T-cell (primary cell): ENCODE data around the gene CHD5. TPM values are rescaled to one million over a fixed set of nuclear protein-coding genes. Genes with fewer than 3 reads are reported as not detected.
A peak's percentile ranks its signal among the peaks of the same experiment; 100 is the strongest.

Experiments
- ATAC-seq, 4 experiments: fragments of 200-7000 bp in 3 of 4; fragments of 150-1000 bp in 1 of 4; cut with Tn5 transposase; replicated peaks in 1 of 4; 1 replicate in 3 of 4; 2 replicates in 1 of 4; pipeline ENCODE4 v1.10.0; 2021; ENCODE audit warnings: moderate library complexity in 3 of 4, mild to moderate bottlenecking in 2 of 4, moderate number of reproducible peaks in 1 of 4
- CTCF ChIA-PET, 2 donors: fragments of 300-600 bp; sonication (Branson Sonifier 250); formaldehyde crosslinking; loops; one replicate each; lab custom pipeline; 2022; ENCODE audit warnings: antibody characterized with exemption in 2 of 2; lab: Charles Lee
- POLR2A ChIA-PET, 2 donors: fragments of 300-600 bp; sonication (Branson Sonifier 250); formaldehyde crosslinking; loops; one replicate each; lab custom pipeline; 2022; ENCODE audit warnings: antibody characterized with exemption in 2 of 2; lab: Charles Lee
- DNase-seq, 35 experiments: peaks; one replicate each; pipeline versions ENCODE4 v3.0.0 to v3.0.0-alpha.2; 2013 to 2023
- H3K27ac ChIP-seq: one replicate; pipeline ENCODE4 v1.5.1; 2013; ENCODE audit warnings: low read length
- H3K27me3 ChIP-seq, 2 experiments: replicated peaks in 1 of 2; 1 replicate in 1 of 2; 2 replicates in 1 of 2; pipeline versions ENCODE4 v1.6.1 to v1.7.0; 2013; ENCODE audit warnings: low read length in 1 of 2, mixed read lengths in 1 of 2; ENCODE audit not compliant: control insufficient read depth in 2 of 2, insufficient read depth in 2 of 2; ENCODE audit errors: extremely low read depth in 1 of 2
- H3K36me3 ChIP-seq, 2 donors: 1 replicate in 1 of 2; 2 replicates in 1 of 2; pipeline versions ENCODE4 v1.6.1 to v1.7.0; 2013; ENCODE audit warnings: low read length in 1 of 2; ENCODE audit not compliant: control insufficient read depth in 2 of 2, insufficient read depth in 1 of 2; ENCODE audit errors: extremely low read depth in 1 of 2
- H3K4me1 ChIP-seq, 2 experiments: 1 replicate in 1 of 2; 2 replicates in 1 of 2; pipeline versions ENCODE4 v1.6.1 to v1.7.0; 2013; ENCODE audit warnings: low read length in 2 of 2, mixed read lengths in 1 of 2; ENCODE audit not compliant: insufficient read depth in 2 of 2, control insufficient read depth in 1 of 2; ENCODE audit errors: extremely low read depth in 1 of 2
- H3K4me3 ChIP-seq, 2 donors: 1 replicate in 1 of 2; 2 replicates in 1 of 2; pipeline versions ENCODE4 v1.5.1 to v1.7.0; 2013; ENCODE audit warnings: mild to moderate bottlenecking in 2 of 2, low read length in 1 of 2, moderate library complexity in 1 of 2; ENCODE audit not compliant: control insufficient read depth in 1 of 2; ENCODE audit errors: extremely low read depth in 1 of 2
- H3K9me3 ChIP-seq: 2 replicates; pipeline ENCODE4 v1.7.0; 2013
- H3K27ac Mint-ChIP-seq, 2 donors: one replicate each; pipeline ENCODE4 v1.8.0; 2020 to 2021; ENCODE audit warnings: mild to moderate bottlenecking in 2 of 2, mixed read lengths in 2 of 2
- H3K27me3 Mint-ChIP-seq, 2 donors: one replicate each; pipeline ENCODE4 v1.8.0; 2021 to 2022; ENCODE audit warnings: mixed read lengths in 2 of 2
- H3K36me3 Mint-ChIP-seq: one replicate; pipeline ENCODE4 v1.8.0; 2021; ENCODE audit warnings: mixed read lengths
- H3K4me1 Mint-ChIP-seq, 3 donors: one replicate each; pipeline ENCODE4 v1.8.0; 2020 to 2022; ENCODE audit warnings: mixed read lengths in 3 of 3, mild to moderate bottlenecking in 1 of 3
- H3K4me3 Mint-ChIP-seq, 3 donors: one replicate each; pipeline ENCODE4 v1.8.0; 2020 to 2022; ENCODE audit warnings: mild to moderate bottlenecking in 3 of 3, mixed read lengths in 3 of 3, moderate library complexity in 3 of 3
- H3K9me3 Mint-ChIP-seq, 3 donors: one replicate each; pipeline ENCODE4 v1.8.0; 2020 to 2022; ENCODE audit warnings: mixed read lengths in 3 of 3
- WGBS: methylation state at CpG from one replicate; pipeline ENCODE4 v1.1.5; 2013; ENCODE audit warnings: missing lambda C conversion rate; ENCODE audit not compliant: insufficient coverage; 5-methylcytosine and 5-hydroxymethylcytosine counted together
- total RNA-seq, 35 experiments: library from RNA in 6 of 35; stranded (reverse) in 6 of 35; fragments of 120-200 nt in 1 of 35; gene quantifications; one replicate each; pipeline versions ENCODE4 v1.2.1 to v1.2.4 and lab custom pipeline; 2013 to 2026

Gene CHD5
- total RNA-seq, 5 donors from 2014 or later (not counting 1 experiment from before 2014, with no cell fraction given), result 0.05 to 0.23 (median 0.16) TPM

GRCh38 chr1:6099787-6100765, 80.0 kb downstream of the CHD5 start:
- POLR2A ChIA-PET, result no interaction called here
- Mint-ChIP-seq H3K27me3 (no peaks in the 10 kb centered on the region), H3K9me3 (no peaks in the 10 kb centered on the region), H3K36me3 (peaks cover 13% of the 10 kb centered on the region), H3K4me3 (no peak overlapping the region), H3K4me1 (peaks cover 0 to 3% (median 0%) of the 10 kb centered on the region in 3 donors), H3K27ac (no peak overlapping the region)
- DNase-seq (peak in 3 of 35 experiments; percentile 10 to 25 (median 25)), ATAC-seq (peak; percentile 17 to 42 (median 20))
- Histone ChIP-seq H3K27ac (no peak overlapping the region), H3K4me1 (peaks cover 0 to 6% of the 10 kb centered on the region in 2 experiments), H3K9me3 (no peaks in the 10 kb centered on the region), H3K27me3 (peaks cover 0 to 26% of the 10 kb centered on the region in 2 experiments), H3K36me3 (peaks cover 7 to 32% of the 10 kb centered on the region in 2 donors), H3K4me3 (no peak overlapping the region)
- 75% methylated on average over 13 of the region's 27 CpGs for WGBS
- CTCF ChIA-PET, result no interaction called here

- Histone ChIP-seq H3K27me3 (peaks cover 0 to 21% of the 10 kb centered on the region in 2 experiments), H3K9me3 (no peaks in the 10 kb centered on the region), H3K36me3 (peaks cover 13 to 40% of the 10 kb centered on the region in 2 donors), H3K27ac (no peak overlapping the region), H3K4me3 (no peak overlapping the region), H3K4me1 (peaks cover 0 to 6% of the 10 kb centered on the region in 2 experiments)
- H3K9me3 Mint-ChIP-seq, result no peaks in the 10 kb centered on the region
- H3K36me3 Mint-ChIP-seq, result peaks cover 13% of the 10 kb centered on the region
- POLR2A ChIA-PET, result no interaction called here
- ATAC-seq (no peak), DNase-seq (no peak)
- H3K27me3 Mint-ChIP-seq, result no peaks in the 10 kb centered on the region
- WGBS, result 86% methylated on average over 8 of the region's 15 CpGs
- H3K27ac Mint-ChIP-seq, result no peak overlapping the region
- no peak overlapping the region for H3K4me3 Mint-ChIP-seq
- CTCF ChIA-PET, result no interaction called here
- peaks cover 0 to 3% (median 0%) of the 10 kb centered on the region in 3 donors for H3K4me1 Mint-ChIP-seq
Measured at GRCh38 chr1:6099297-6099696, 80.8 kb downstream of the CHD5 start.

- Histone ChIP-seq H3K4me3 (no peak overlapping the region), H3K9me3 (no peaks in the 10 kb centered on the region), H3K27ac (no peak overlapping the region), H3K36me3 (peaks cover 15 to 47% of the 10 kb centered on the region in 2 donors), H3K4me1 (peaks cover 0 to 6% of the 10 kb centered on the region in 2 experiments), H3K27me3 (peaks cover 0 to 14% of the 10 kb centered on the region in 2 experiments)
- WGBS, result 91% methylated on average over 10 of the region's 24 CpGs
- no peaks in the 10 kb centered on the region for H3K27me3 Mint-ChIP-seq
- H3K4me3 Mint-ChIP-seq, result no peak overlapping the region
- no peak overlapping the region for H3K27ac Mint-ChIP-seq
- peaks cover 20% of the 10 kb centered on the region for H3K36me3 Mint-ChIP-seq
- POLR2A ChIA-PET, result no interaction called here
- DNase-seq, result no peak
- ATAC-seq, result no peak
- CTCF ChIA-PET, result no interaction called here
- no peaks in the 10 kb centered on the region for H3K9me3 Mint-ChIP-seq
- H3K4me1 Mint-ChIP-seq, result peaks cover 0 to 3% (median 0%) of the 10 kb centered on the region in 3 donors
Measured at GRCh38 chr1:6098303-6099215, 81.6 kb downstream of the CHD5 start.

GRCh38 chr1:6097824-6098223, 82.3 kb downstream of the CHD5 start:
- H3K9me3 ChIP-seq, result no peaks in the 10 kb centered on the region
- H3K4me1 ChIP-seq, result peaks cover 0 to 6% of the 10 kb centered on the region in 2 experiments
- ChIA-PET CTCF (interaction anchor here in 1 of 2 donors (0.5 kb wide), 1 partner anchor 1135 kb away, joined by 3 read pairs; no protein-coding TSS in a partner anchor), POLR2A (no interaction called here)
- Mint-ChIP-seq H3K27ac (no peak overlapping the region), H3K9me3 (no peaks in the 10 kb centered on the region), H3K4me1 (peaks cover 0 to 3% (median 0%) of the 10 kb centered on the region in 3 donors), H3K4me3 (no peak overlapping the region), H3K27me3 (no peaks in the 10 kb centered on the region), H3K36me3 (peaks cover 20% of the 10 kb centered on the region)
- DNase-seq, result no peak
- WGBS, result 96% methylated on average over 17 of the region's 17 CpGs
- no peak overlapping the region for H3K4me3 ChIP-seq
- H3K27ac ChIP-seq, result no peak overlapping the region
- peaks cover 0 to 9% of the 10 kb centered on the region in 2 experiments for H3K27me3 ChIP-seq
- H3K36me3 ChIP-seq, result peaks cover 15 to 53% of the 10 kb centered on the region in 2 donors
- ATAC-seq, result no peak

- Mint-ChIP-seq H3K9me3 (no peaks in the 10 kb centered on the region), H3K27ac (no peak overlapping the region), H3K36me3 (peaks cover 20% of the 10 kb centered on the region), H3K4me3 (no peak overlapping the region), H3K27me3 (no peaks in the 10 kb centered on the region), H3K4me1 (peaks cover 0 to 3% (median 0%) of the 10 kb centered on the region in 3 donors)
- ATAC-seq (no peak), DNase-seq (no peak)
- CTCF ChIA-PET, result interaction anchor here in 1 of 2 donors (0.5 kb wide), 1 partner anchor 1136 kb away, joined by 3 read pairs; no protein-coding TSS in a partner anchor
- Histone ChIP-seq H3K4me1 (peaks cover 0 to 6% of the 10 kb centered on the region in 2 experiments), H3K36me3 (peaks cover 15 to 59% of the 10 kb centered on the region in 2 donors), H3K27ac (no peak overlapping the region), H3K4me3 (no peak overlapping the region), H3K9me3 (no peaks in the 10 kb centered on the region), H3K27me3 (peaks cover 0 to 2% of the 10 kb centered on the region in 2 experiments)
- POLR2A ChIA-PET, result no interaction called here
- 95% methylated on average over 12 of the region's 15 CpGs for WGBS
Measured at GRCh38 chr1:6097117-6097595, 83.0 kb downstream of the CHD5 start.
